ENCODE measurements around the gene LENG1.
A peak's percentile ranks its signal among the peaks of the same experiment; 100 is the strongest.

LENG1 gene

GRCh38 chr19:54158812-54159351 lies 639 bp downstream of the LENG1 start:
- Histone ChIP-seq H3K9ac (ENCODE audit: low read length) (peak overlapping the region; percentile 70), H3K9me3 (ENCODE audit: insufficient read depth, low read length) (no peaks in the 10 kb centered on the region), H3K36me3 (replicated peaks; ENCODE audit: low read depth, low read length) (peaks cover 39% of the 10 kb centered on the region), H3K4me3 (ENCODE audit: low read length) (peak overlapping the region; percentile 81), H4K20me1 (ENCODE audit: insufficient read depth, low read length) (no peaks in the 10 kb centered on the region), H3K4me2 (ENCODE audit: low read length) (peak overlapping the region; percentile 95), H3K27me3 (ENCODE audit: low read depth, low read length) (no peaks in the 10 kb centered on the region), H3K27ac (ENCODE audit: low read length) (peak overlapping the region; percentile 74), H2AFZ (ENCODE audit: low read depth, low read length) (peak overlapping the region; percentile 48; the same call in 1 of the 2 replicates), H3K4me1 (ENCODE audit: low read length) (peaks cover 18% of the 10 kb centered on the region), H3K79me2 (ENCODE audit: low read length) (peaks cover 18% of the 10 kb centered on the region)
- TF ChIP-seq CTCF (IDR thresholded peaks at IDR 0.05; ENCODE audit: low read depth, low read length) = no peak

- H3K9me3 ChIP-seq (ENCODE audit: insufficient read depth, low read length) = no peaks in the 10 kb centered on the region
- H2AFZ ChIP-seq (ENCODE audit: low read depth, low read length) = no peak overlapping the region
- H3K27me3 ChIP-seq (ENCODE audit: low read depth, low read length) = no peaks in the 10 kb centered on the region
- TF ChIP-seq CTCF (IDR thresholded peaks at IDR 0.05; ENCODE audit: low read depth, low read length) = no peak
- TF ChIP-seq EZH2phosphoT487 (IDR thresholded peaks at IDR 0.05; ENCODE audit: low read depth) = no peak
- H3K79me2 ChIP-seq (ENCODE audit: low read length) = peaks cover 18% of the 10 kb centered on the region
- no peaks in the 10 kb centered on the region for H4K20me1 ChIP-seq (ENCODE audit: insufficient read depth, low read length)
- peaks cover 50% of the 10 kb centered on the region for H3K36me3 ChIP-seq (replicated peaks; ENCODE audit: low read depth, low read length)
- H3K4me1 ChIP-seq (ENCODE audit: low read length) = peaks cover 18% of the 10 kb centered on the region
- no peak overlapping the region for H3K4me2 ChIP-seq (ENCODE audit: low read length)
- H3K27ac ChIP-seq (ENCODE audit: low read length) = no peak overlapping the region
- no peak overlapping the region for H3K4me3 ChIP-seq (ENCODE audit: low read length)
- no peak overlapping the region for H3K9ac ChIP-seq (ENCODE audit: low read length)
These were observed 2.6 kb downstream of the LENG1 start for GRCh38 chr19:54156953-54157352.

- Histone ChIP-seq H2AFZ (ENCODE audit: low read depth, low read length) (no peak overlapping the region), H3K9ac (ENCODE audit: low read length) (no peak overlapping the region), H3K4me1 (ENCODE audit: low read length) (peaks cover 18% of the 10 kb centered on the region), H3K4me2 (ENCODE audit: low read length) (no peak overlapping the region), H3K27me3 (ENCODE audit: low read depth, low read length) (no peaks in the 10 kb centered on the region), H3K27ac (ENCODE audit: low read length) (no peak overlapping the region), H3K36me3 (replicated peaks; ENCODE audit: low read depth, low read length) (peaks cover 55% of the 10 kb centered on the region), H3K79me2 (ENCODE audit: low read length) (peaks cover 18% of the 10 kb centered on the region), H3K4me3 (ENCODE audit: low read length) (no peak overlapping the region), H4K20me1 (ENCODE audit: insufficient read depth, low read length) (no peaks in the 10 kb centered on the region), H3K9me3 (ENCODE audit: insufficient read depth, low read length) (no peaks in the 10 kb centered on the region)
- no peak for TF ChIP-seq EZH2phosphoT487 (IDR thresholded peaks at IDR 0.05; ENCODE audit: low read depth)
- TF ChIP-seq CTCF (IDR thresholded peaks at IDR 0.05; ENCODE audit: low read depth, low read length) = no peak
These were observed 3.0 kb downstream of the LENG1 start for GRCh38 chr19:54156490-54156889.

GRCh38 chr19:54155694-54156093 lies 3.8 kb downstream of the LENG1 start:
- Histone ChIP-seq H3K4me1 (ENCODE audit: low read length) (peaks cover 15% of the 10 kb centered on the region), H3K27me3 (ENCODE audit: low read depth, low read length) (no peaks in the 10 kb centered on the region), H2AFZ (ENCODE audit: low read depth, low read length) (no peak overlapping the region), H3K9me3 (ENCODE audit: insufficient read depth, low read length) (no peaks in the 10 kb centered on the region), H3K4me2 (ENCODE audit: low read length) (no peak overlapping the region), H4K20me1 (ENCODE audit: insufficient read depth, low read length) (no peaks in the 10 kb centered on the region), H3K4me3 (ENCODE audit: low read length) (no peak overlapping the region), H3K27ac (ENCODE audit: low read length) (no peak overlapping the region), H3K9ac (ENCODE audit: low read length) (no peak overlapping the region), H3K79me2 (ENCODE audit: low read length) (peaks cover 14% of the 10 kb centered on the region), H3K36me3 (replicated peaks; ENCODE audit: low read depth, low read length) (peaks cover 60% of the 10 kb centered on the region)
- no peak for TF ChIP-seq EZH2phosphoT487 (IDR thresholded peaks at IDR 0.05; ENCODE audit: low read depth)
- no peak for TF ChIP-seq CTCF (IDR thresholded peaks at IDR 0.05; ENCODE audit: low read depth, low read length)

All from OCI-LY3 (cell line).